Choroid plexus epithelial cell (primary cell): ENCODE results near the gene HEATR1.
A peak's percentile ranks its signal among the peaks of the same experiment; 100 is the strongest.

Experiments
- DNase-seq: peaks from one replicate; pipeline ENCODE4 v3.0.0-alpha.2; 2010; ENCODE audit warnings: low read depth
- H3K4me3 ChIP-seq: 2 replicates; pipeline ENCODE4 v1.5.1; 2011; ENCODE audit warnings: low read depth, mild to moderate bottlenecking, control low read depth, low read length, moderate library complexity
- TF ChIP-seq, protein P1 (sequence below): conservative IDR thresholded peaks from 2 replicates; pipeline ENCODE4 v1.5.1; 2011; ENCODE audit warnings: low read depth, mild to moderate bottlenecking, control low read depth, inconsistent platforms, low read length, moderate library complexity

HEATR1 gene, protein sequence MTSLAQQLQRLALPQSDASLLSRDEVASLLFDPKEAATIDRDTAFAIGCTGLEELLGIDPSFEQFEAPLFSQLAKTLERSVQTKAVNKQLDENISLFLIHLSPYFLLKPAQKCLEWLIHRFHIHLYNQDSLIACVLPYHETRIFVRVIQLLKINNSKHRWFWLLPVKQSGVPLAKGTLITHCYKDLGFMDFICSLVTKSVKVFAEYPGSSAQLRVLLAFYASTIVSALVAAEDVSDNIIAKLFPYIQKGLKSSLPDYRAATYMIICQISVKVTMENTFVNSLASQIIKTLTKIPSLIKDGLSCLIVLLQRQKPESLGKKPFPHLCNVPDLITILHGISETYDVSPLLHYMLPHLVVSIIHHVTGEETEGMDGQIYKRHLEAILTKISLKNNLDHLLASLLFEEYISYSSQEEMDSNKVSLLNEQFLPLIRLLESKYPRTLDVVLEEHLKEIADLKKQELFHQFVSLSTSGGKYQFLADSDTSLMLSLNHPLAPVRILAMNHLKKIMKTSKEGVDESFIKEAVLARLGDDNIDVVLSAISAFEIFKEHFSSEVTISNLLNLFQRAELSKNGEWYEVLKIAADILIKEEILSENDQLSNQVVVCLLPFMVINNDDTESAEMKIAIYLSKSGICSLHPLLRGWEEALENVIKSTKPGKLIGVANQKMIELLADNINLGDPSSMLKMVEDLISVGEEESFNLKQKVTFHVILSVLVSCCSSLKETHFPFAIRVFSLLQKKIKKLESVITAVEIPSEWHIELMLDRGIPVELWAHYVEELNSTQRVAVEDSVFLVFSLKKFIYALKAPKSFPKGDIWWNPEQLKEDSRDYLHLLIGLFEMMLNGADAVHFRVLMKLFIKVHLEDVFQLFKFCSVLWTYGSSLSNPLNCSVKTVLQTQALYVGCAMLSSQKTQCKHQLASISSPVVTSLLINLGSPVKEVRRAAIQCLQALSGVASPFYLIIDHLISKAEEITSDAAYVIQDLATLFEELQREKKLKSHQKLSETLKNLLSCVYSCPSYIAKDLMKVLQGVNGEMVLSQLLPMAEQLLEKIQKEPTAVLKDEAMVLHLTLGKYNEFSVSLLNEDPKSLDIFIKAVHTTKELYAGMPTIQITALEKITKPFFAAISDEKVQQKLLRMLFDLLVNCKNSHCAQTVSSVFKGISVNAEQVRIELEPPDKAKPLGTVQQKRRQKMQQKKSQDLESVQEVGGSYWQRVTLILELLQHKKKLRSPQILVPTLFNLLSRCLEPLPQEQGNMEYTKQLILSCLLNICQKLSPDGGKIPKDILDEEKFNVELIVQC (N-terminal part only)

DNA sequence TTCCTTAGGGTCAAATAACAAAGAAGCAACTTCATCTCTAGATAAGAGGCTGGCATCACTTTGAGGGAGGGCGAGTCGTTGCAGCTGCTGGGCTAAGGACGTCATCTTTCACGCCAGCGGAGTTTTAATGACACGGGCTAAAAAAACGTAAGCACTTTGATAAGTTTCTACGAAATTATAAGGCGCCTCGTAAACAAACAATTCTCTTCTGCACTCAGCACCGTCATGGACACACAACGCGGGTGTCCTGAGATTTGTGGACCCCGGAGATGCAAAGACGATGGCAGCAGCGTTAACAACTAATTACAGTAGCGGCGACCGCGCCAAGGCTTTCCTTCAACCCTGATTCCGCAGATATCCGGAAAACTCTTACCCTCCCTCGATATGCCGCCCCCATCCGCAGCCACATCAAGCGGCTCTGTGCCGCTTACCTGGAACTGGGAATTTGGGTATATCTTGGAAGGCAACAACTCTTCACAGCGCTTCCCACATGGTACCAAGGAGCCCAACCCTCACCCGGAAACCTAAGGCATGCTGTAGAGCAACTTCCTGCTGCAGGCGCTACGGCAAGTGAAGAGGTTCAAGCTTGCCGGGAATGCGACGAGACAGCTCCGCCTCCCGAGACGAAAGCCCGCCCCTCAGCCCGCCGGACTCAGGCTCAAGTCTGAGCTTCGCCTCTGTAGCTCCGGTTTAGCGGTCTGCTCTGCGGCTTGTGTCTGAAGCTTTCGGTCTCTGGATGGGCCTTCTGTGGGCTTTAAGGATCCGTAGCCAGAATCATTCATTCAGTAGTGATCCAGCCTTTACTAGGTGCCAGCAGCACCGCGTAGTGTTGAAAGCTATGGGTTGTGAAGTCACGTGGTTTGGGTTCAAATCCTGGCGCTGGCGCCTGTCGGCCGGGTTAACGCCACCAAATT, at the start of gene HEATR1:
HEATR1 (minus strand) TSS at position 526 of the 914 bp plus-strand sequence; CDS start at position 105, 421 bp downstream.
- H3K4me3 ChIP-seq: peak within 1 kb of the TSS; percentile 77
- TF ChIP-seq, protein P1, sequence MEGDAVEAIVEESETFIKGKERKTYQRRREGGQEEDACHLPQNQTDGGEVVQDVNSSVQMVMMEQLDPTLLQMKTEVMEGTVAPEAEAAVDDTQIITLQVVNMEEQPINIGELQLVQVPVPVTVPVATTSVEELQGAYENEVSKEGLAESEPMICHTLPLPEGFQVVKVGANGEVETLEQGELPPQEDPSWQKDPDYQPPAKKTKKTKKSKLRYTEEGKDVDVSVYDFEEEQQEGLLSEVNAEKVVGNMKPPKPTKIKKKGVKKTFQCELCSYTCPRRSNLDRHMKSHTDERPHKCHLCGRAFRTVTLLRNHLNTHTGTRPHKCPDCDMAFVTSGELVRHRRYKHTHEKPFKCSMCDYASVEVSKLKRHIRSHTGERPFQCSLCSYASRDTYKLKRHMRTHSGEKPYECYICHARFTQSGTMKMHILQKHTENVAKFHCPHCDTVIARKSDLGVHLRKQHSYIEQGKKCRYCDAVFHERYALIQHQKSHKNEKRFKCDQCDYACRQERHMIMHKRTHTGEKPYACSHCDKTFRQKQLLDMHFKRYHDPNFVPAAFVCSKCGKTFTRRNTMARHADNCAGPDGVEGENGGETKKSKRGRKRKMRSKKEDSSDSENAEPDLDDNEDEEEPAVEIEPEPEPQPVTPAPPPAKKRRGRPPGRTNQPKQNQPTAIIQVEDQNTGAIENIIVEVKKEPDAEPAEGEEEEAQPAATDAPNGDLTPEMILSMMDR: no peak
- DNase-seq: peak; percentile 98

DNA sequence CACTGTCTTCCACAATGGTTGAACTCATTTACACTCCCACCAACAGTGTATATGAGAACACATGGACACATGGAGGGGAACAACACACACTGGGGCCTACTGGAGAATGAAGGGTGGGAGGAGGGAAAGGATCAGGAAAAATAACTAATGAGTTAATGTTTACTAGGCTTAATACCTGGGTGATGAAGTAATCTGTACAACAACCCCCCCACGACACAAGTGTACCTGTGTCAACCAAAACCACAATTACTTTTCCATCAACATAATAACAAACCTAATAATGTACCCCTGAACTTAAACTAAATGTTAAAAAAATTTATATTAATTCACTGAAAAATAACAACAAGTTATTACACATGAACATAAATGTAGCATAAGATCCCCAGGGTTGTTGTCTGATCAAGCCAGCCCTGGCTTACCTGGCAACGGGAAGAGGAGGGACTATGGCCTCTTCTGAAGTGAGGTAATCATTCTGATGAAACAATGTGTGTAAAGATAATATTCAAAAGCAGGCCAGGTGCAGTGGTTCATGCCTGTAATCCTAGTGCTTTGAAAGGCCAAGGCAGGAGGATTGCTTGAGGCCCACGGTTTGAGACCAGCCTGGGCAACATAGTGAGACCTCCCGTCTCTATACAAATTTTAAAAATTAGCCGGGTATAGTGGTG, 40.8 kb upstream of the HEATR1 start:
- no peak for DNase-seq
- TF ChIP-seq, protein P1: no peak
- no peak overlapping the region for H3K4me3 ChIP-seq

DNA sequence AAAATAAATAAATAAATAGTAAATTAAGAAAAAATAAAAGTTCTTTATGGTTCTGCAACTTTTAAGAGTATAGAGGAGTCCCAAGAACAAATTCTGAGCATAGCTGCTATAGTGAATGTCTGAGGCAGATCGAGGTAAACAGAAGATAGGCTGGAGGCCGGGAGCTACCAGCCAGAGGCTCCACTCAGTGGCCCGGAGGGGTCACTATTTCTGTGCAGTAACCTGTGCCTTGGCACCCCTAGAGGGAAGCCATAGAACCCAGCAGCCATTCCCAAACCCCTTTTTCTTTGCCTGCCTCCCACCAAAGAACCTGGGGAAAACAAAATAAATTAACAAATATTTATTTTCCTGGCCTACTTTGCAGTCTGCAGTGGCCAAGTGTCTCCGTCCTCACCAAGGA, 38.4 kb upstream of the HEATR1 start:
- no peak overlapping the region for H3K4me3 ChIP-seq
- DNase-seq: no peak
- TF ChIP-seq, protein P1: no peak

DNA sequence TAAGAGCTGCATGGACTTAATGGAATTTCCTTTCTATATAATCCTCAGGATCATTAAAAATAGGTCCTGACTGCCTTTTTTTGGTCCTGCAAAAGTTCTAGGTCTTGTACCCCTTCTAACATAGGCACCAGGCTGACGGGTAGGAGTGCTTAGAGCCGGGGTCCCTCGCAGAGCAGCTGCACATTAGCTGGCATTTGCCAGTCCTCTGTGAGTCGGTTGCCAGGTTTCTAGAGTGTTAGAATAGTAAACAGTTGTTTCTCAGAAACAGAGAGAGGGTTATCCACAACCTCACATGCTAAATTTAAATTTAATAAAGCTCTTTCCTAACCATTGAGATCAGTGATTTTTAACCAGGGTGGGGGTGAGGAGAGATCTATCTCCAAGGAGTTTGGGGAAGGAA, 35.4 kb upstream of the HEATR1 start:
- TF ChIP-seq, protein P1: no peak

DNA sequence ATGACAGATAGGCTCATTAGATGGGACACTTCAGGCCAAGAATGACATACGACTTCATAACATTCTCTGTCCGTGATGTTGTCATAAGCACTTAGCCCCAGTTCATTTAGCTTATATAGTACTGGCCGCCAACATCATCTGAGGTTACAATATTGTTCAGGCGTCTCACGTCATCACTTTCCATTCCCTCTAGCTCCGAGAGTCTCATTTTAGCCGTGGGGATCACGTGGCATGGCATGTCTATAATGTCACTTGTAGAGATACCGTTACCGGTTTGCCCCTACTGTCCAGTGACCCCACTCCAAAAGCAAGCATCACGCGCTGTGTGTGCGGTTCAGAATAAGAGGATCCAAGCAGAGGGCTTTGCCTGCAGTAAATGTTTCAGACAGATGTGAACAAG, 34.6 kb upstream of the HEATR1 start:
- no peak for DNase-seq
- TF ChIP-seq, protein P1: no peak
- H3K4me3 ChIP-seq: no peak overlapping the region

More for the DNA sequence above, 35.4 kb upstream of the HEATR1 start:
- no peak overlapping the region for H3K4me3 ChIP-seq
- DNase-seq: no peak

DNA sequence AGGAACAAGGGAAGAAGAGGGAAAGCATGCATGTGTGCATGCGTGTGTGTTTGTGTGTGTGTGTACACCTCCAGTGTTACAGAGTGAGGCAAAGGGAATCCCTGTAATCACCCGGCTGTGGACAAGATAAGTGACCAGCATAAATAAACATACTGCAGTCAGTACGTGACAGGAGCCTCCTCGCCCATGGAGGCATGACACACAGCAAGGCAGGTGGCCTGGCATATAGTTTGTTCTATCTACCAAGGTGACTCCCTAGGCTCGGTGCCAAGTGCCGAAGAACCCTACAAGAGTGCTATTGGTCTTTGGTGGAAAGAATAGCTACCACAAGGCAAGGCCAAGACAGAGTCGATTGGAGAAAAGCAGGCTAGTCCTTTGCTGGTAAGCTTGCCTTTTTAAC, 31.7 kb upstream of the HEATR1 start:
- DNase-seq: no peak
- H3K4me3 ChIP-seq: no peak overlapping the region
- TF ChIP-seq, protein P1: no peak
